Right atrium auricular region (tissue), 2 donors: ENCODE results near the gene EXOC3. TPM values are rescaled to one million over a fixed set of nuclear protein-coding genes. Genes with fewer than 3 reads are reported as not detected.

Source experiments
- DNase-seq: peaks from one replicate; pipeline ENCODE4 v3.0.0-alpha.2; 2019; ENCODE audit warnings: low spot score
- H3K27ac ChIP-seq, 2 donors: fragments of 200-600 bp; sonication (generic); 1 replicate in 1 of 2; 2 replicates in 1 of 2; pipeline ENCODE4 v1.5.1; 2016 to 2019
- H3K27me3 ChIP-seq, 2 donors: fragments of 200-600 bp; sonication (generic); one replicate each; pipeline versions ENCODE4 v1.5.1 to v1.6.0; 2017 to 2019
- H3K36me3 ChIP-seq: fragments of 200-600 bp; sonication (generic); one replicate; pipeline ENCODE4 v1.5.1; 2016
- H3K4me1 ChIP-seq, 2 donors: fragments of 200-600 bp; sonication (generic); one replicate each; pipeline versions ENCODE4 v1.5.1 to v1.6.0; 2017 to 2019
- H3K4me3 ChIP-seq, 2 donors: fragments of 200-600 bp; sonication (generic); 1 replicate in 1 of 2; 2 replicates in 1 of 2; pipeline ENCODE4 v1.5.1; 2017 to 2019; ENCODE audit warnings: mild to moderate bottlenecking in 1 of 2, moderate library complexity in 1 of 2
- H3K9me3 ChIP-seq, 2 donors: fragments of 200-600 bp; sonication (generic); one replicate each; pipeline ENCODE4 v1.5.1; 2019
- total RNA-seq, 2 donors: library from RNA; depleted of rRNA; stranded (reverse); fragments of >200 nt; gene quantifications; one replicate each; pipeline ENCODE4 v1.1.0, GENCODE V29; 2016
- TF ChIP-seq, protein P1 (sequence below), 2 donors: fragments of 200-600 bp; sonication (generic); IDR thresholded peaks; one replicate each; pipeline ENCODE4 v1.5.1; 2019; ENCODE audit warnings: antibody characterized with exemption in 2 of 2

EXOC3 gene
- total RNA-seq, 2 donors from 2014 or later = 34.7 to 40.7 TPM

DNA sequence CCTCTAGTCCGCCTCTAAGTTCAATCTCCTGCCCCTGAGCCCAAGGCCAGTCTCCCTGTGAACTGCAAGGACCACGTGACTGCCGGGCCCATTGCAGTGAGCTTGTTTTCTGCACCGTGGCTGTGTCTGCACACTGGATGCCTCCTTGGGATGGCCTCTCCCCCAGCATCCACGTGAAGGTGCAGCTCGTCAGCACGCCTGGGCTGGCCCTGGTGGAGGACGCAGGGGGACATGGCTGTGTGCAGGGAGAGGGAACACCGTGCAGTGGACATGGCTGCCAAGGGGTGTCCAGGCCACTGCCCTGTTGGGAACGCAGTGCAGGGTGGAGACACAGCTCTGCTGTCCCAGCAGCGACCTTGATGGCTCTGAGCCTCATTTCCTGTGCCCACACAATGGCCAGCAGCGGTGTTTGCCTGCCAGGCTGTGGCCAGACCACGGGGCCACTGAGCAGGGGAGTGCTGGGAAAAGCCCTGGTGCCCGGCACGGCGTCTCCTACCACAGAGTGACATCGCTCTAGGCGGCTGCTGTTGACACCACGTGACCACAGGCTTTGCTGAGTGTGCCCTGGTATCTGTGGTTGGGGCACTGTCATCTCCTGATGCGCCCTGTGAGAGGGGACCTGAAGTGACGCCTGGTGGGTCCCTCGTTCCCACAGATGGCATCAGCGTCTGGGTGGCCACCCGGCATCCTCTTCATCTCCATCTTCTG is 26.9 kb upstream of the EXOC3 start:
- Histone ChIP-seq H3K9me3 (no peaks in the 10 kb centered on the region), H3K36me3 (no peaks in the 10 kb centered on the region), H3K4me1 (peaks cover 0 to 16% of the 10 kb centered on the region in 2 donors), H3K4me3 (peak overlapping the region in 1 of 2 donors; percentile 4), H3K27me3 (no peaks in the 10 kb centered on the region), H3K27ac (no peak overlapping the region)
- DNase-seq = no peak
- TF ChIP-seq, protein P1, sequence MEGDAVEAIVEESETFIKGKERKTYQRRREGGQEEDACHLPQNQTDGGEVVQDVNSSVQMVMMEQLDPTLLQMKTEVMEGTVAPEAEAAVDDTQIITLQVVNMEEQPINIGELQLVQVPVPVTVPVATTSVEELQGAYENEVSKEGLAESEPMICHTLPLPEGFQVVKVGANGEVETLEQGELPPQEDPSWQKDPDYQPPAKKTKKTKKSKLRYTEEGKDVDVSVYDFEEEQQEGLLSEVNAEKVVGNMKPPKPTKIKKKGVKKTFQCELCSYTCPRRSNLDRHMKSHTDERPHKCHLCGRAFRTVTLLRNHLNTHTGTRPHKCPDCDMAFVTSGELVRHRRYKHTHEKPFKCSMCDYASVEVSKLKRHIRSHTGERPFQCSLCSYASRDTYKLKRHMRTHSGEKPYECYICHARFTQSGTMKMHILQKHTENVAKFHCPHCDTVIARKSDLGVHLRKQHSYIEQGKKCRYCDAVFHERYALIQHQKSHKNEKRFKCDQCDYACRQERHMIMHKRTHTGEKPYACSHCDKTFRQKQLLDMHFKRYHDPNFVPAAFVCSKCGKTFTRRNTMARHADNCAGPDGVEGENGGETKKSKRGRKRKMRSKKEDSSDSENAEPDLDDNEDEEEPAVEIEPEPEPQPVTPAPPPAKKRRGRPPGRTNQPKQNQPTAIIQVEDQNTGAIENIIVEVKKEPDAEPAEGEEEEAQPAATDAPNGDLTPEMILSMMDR (IDR thresholded peaks at IDR 0.05) = no peak

DNA sequence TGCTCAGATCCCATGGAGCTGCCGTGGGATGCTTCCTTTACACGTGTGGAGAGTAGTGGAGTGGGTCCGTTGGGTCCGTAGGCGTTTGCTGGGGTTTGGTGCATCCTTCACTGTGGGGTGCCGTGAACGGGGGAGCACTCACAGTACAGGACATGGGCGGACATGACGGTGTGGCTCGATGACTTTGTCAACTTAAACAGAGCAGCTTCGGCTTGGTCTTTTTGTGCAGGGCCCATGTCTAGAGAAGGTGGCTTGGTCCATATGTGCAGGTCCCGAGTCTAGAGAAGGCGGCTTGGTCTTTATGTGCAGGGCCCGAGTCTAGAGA is 26.4 kb upstream of the EXOC3 start:
- TF ChIP-seq, protein P1 (IDR thresholded peaks at IDR 0.05) = no peak
- DNase-seq = no peak
- no peak overlapping the region for H3K27ac ChIP-seq
- no peak overlapping the region for H3K4me3 ChIP-seq
- H3K36me3 ChIP-seq = no peaks in the 10 kb centered on the region
- H3K27me3 ChIP-seq = no peaks in the 10 kb centered on the region
- peaks cover 0 to 16% of the 10 kb centered on the region in 2 donors for H3K4me1 ChIP-seq
- H3K9me3 ChIP-seq = no peaks in the 10 kb centered on the region

DNA sequence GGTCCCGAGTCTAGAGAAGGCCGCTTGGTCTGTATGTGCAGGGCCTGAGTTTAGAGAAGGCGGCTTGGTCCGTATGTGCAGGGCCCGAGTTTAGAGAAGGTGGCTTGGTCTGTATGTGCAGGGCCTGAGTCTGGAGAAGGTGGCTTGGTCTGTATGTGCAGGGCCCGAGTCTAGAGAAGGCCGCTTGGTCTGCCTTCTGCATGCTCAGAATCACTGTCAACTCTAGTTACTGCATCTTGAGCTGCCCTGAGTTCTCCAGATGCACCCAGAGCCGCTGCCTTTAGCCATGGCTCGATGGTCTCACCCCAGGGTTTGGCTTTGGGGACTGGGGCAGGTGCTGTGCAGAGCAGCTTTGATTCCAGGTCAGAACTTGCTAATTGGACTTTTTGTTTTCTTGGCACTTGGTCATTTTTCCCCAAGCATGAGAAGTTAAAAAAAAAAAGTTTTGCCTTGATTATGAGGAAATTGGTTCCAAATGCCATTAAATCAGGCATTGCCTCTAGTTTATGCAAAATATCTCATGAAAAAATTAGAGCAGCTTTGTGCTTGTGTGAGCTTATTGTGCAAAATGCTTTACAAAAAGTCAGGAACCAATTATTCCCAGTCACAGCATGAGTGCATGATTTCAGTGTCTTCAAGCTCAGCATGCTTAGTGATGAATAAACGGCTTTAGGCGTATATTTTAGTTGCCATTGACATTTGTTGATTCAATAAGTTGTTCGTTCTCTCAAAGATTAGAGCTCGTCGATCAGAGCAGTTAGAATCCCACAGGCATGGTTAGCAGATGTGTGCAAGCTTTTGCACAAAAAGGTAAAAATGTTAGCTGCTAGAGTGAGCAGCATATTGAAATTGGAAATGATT is 25.4 kb upstream of the EXOC3 start:
- Histone ChIP-seq H3K4me1 (peaks cover 0 to 16% of the 10 kb centered on the region in 2 donors), H3K27me3 (no peaks in the 10 kb centered on the region), H3K9me3 (no peaks in the 10 kb centered on the region), H3K4me3 (no peak overlapping the region), H3K36me3 (no peaks in the 10 kb centered on the region), H3K27ac (no peak overlapping the region)
- no peak for DNase-seq
- TF ChIP-seq, protein P1 (IDR thresholded peaks at IDR 0.05) = no peak

DNA sequence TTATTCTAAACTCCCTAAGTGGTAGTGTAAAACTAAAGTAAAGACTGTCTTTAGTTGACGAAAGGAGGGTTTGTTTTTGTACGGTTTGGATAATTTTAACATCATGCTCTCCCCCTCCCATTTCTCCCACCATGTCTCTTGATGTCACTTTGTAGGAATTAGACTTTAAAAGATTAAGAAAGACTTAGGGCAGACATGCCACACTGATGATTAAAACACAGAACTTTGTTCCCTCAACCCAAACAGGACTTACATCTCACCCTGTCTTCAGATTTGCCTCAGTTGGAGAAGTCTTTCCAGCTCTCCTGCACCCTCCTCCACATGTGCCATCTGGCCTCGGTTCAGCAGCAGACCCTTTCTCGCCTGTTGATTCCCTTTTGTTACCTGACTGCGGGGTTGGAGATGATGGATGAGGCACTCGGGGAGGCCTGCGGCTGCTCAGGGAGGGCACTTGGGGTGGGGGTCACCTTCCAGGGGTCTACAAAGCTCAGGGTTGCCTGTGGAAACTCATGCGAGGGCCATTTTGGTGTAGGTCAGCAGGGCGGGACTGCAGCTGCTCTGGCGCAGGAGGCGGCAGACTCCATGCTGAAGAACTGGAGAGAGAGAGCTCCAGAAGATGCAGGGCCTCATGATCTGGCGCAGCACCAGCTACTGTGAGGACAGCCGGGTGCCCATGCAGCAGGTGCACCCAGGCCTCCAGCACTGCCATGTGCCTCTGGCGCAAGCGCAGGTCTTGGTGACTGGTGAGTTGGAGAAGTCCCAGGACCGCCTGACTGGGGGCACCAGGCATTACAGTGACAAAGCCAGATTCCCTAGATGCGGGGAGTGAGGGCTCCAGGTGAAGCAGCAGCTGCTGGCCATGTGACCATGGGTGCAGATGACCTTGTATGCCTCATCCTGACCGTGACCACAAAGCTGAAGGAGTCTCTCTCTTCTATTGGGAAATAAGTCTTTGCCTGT is 24.5 kb upstream of the EXOC3 start:
- Histone ChIP-seq H3K27ac (no peak overlapping the region), H3K4me1 (peaks cover 0 to 16% of the 10 kb centered on the region in 2 donors), H3K36me3 (no peaks in the 10 kb centered on the region), H3K27me3 (no peaks in the 10 kb centered on the region), H3K4me3 (no peak overlapping the region), H3K9me3 (no peaks in the 10 kb centered on the region)
- DNase-seq = no peak
- TF ChIP-seq, protein P1 (IDR thresholded peaks at IDR 0.05) = no peak

DNA sequence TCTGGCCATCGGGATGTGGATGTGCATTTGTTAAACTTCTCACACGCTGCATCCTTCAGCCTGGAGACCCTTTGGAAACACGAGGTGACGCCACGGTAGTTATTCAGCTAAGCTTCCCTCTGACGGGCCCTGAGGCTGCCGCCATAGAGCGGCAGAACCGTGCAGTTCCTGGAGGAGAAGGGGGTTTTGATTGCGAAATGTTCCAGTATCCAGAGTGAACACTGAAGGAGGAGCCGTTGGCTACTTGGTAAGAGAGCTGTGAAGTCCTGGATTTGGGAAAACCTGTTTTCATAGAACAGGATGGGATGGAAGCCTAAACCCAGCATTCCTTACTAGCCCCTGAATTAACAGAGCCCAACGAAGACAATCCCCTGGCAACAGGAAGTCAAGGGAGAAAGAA is 23.0 kb upstream of the EXOC3 start:
- Histone ChIP-seq H3K27ac (no peak overlapping the region), H3K36me3 (no peaks in the 10 kb centered on the region), H3K9me3 (no peaks in the 10 kb centered on the region), H3K4me3 (no peak overlapping the region), H3K4me1 (peaks cover 0 to 12% of the 10 kb centered on the region in 2 donors), H3K27me3 (no peaks in the 10 kb centered on the region)
- TF ChIP-seq, protein P1 (IDR thresholded peaks at IDR 0.05) = no peak
- DNase-seq = no peak
